HEK293T (cell line): ENCODE results near the gene STEAP2.

Experiments used
- CTCF ChIA-PET: fragments of 350-600 bp; formaldehyde crosslinking; extraction: SDS; loops from one replicate; lab custom pipeline; 2021; ENCODE audit warnings: antibody characterized with exemption, inconsistent platforms; lab: Yijun Ruan, JAX
- POLR2A ChIA-PET: fragments of 350-600 bp; formaldehyde crosslinking; extraction: SDS; loops from one replicate; lab custom pipeline; 2020; ENCODE audit warnings: antibody characterized with exemption, inconsistent platforms; lab: Yijun Ruan, JAX
- DNase-seq: peaks from one replicate; pipeline ENCODE4 v3.0.0; 2012; ENCODE audit warnings: mixed read lengths; ENCODE audit errors: extremely low spot score
- ARNT ChIP-seq: fragments of 450-650 bp; IDR thresholded peaks from 2 replicates; pipeline ENCODE4 v1.6.1; 2017; ENCODE audit warnings: mild to moderate bottlenecking
- BHLHE40 ChIP-seq: fragments of 450-650 bp; IDR thresholded peaks from 2 replicates; pipeline ENCODE4 v1.6.1; 2016; ENCODE audit warnings: mild to moderate bottlenecking, moderate library complexity, borderline replicate concordance
- CTBP1 ChIP-seq: fragments of 450-650 bp; IDR thresholded peaks from 2 replicates; pipeline ENCODE4 v1.6.1; 2016; ENCODE audit warnings: borderline replicate concordance
- ELF4 ChIP-seq: fragments of 450-650 bp; IDR thresholded peaks from 2 replicates; pipeline ENCODE4 v1.6.1; 2017; ENCODE audit warnings: antibody characterized with exemption
- FOXA1 ChIP-seq: fragments of 450-650 bp; IDR thresholded peaks from 2 replicates; pipeline ENCODE4 v1.6.1; 2016; ENCODE audit warnings: mild to moderate bottlenecking
- FOXK2 ChIP-seq: fragments of 450-650 bp; IDR thresholded peaks from 2 replicates; pipeline ENCODE4 v1.6.1; 2016; ENCODE audit warnings: mild to moderate bottlenecking
- FOXM1 ChIP-seq: fragments of 450-650 bp; IDR thresholded peaks from 2 replicates; pipeline ENCODE4 v1.6.1; 2017; ENCODE audit warnings: mild to moderate bottlenecking, borderline replicate concordance
- HDGF ChIP-seq: fragments of 450-650 bp; IDR thresholded peaks from 2 replicates; pipeline ENCODE4 v1.6.1; 2017; ENCODE audit warnings: antibody characterized with exemption, borderline replicate concordance
- L3MBTL2 ChIP-seq: fragments of 450-650 bp; conservative IDR thresholded peaks from 2 replicates; pipeline ENCODE4 v1.6.1; 2016; ENCODE audit warnings: mild to moderate bottlenecking
- LEF1 ChIP-seq: fragments of 450-650 bp; IDR thresholded peaks from 2 replicates; pipeline ENCODE4 v1.6.1; 2017; ENCODE audit warnings: mild to moderate bottlenecking, borderline replicate concordance
- NFRKB ChIP-seq: fragments of 450-650 bp; IDR thresholded peaks from 2 replicates; pipeline ENCODE4 v1.6.1; 2016; ENCODE audit warnings: mild to moderate bottlenecking, moderate library complexity
- SP1 ChIP-seq: fragments of 450-650 bp; IDR thresholded peaks from 2 replicates; pipeline ENCODE4 v1.6.1; 2017
- SUZ12 ChIP-seq: fragments of 450-650 bp; IDR thresholded peaks from 2 replicates; pipeline ENCODE4 v1.6.1; 2016; ENCODE audit warnings: mild to moderate bottlenecking
- TARDBP ChIP-seq: fragments of 450-650 bp; IDR thresholded peaks from 2 replicates; pipeline ENCODE4 v1.6.1; 2016
- ZNF384 ChIP-seq: fragments of 450-650 bp; IDR thresholded peaks from 2 replicates; pipeline ENCODE4 v1.6.1; 2016
- TF ChIP-seq, protein P1 (sequence below): fragments of 450-650 bp; IDR thresholded peaks from 2 replicates; pipeline ENCODE4 v1.6.1; 2016

The STEAP2 gene

DNA sequence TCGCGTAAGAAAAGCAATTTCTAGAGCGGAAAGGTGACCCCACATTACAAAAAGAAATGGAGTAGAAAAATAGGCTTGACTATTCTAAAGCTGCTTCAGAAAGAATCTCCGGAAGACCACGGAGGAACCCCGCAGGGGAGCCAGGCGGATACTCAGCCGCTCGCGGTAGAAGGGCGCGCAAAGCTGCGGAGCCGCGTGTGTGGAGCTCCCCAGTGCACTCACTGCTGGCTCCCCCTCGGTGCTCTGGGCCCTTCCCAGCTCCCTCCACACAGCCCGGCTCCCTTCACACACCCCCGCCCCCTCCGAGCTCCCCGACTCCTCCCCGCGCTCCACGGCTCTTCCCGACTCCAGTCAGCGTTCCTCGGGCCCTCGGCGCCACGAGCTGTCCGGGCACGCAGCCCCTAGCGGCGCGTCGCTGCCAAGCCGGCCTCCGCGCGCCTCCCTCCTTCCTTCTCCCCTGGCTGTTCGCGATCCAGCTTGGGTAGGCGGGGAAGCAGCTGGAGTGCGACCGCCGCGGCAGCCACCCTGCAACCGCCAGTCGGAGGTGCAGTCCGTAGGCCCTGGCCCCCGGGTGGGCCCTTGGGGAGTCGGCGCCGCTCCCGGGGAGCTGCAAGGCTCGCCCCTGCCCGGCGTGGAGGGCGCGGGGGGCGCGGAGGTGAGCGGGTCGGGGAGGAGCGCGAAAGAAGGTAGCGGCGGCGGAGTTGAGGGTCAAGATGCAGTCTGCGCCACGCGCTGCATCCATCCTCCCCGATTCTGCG lies at the start of gene STEAP2:
Gene STEAP2 (plus strand): TSS at position 350 of the 758 bp plus-strand sequence. CDS start 13,343 bp downstream, outside the sequence.
- DNase-seq: peak; percentile 80
- TF ChIP-seq LEF1 (no peak), TARDBP (peak; percentile 98), FOXM1 (no peak), ZNF384 (no peak), HDGF (peak; percentile 55; the same call in 1 of the 2 replicates), SP1 (no peak), SUZ12 (no peak), CTBP1 (no peak), ARNT (no peak), NFRKB (no peak), FOXA1 (no peak), BHLHE40 (no peak), ELF4 (no peak), FOXK2 (no peak), L3MBTL2 (peak; percentile 96)
- TF ChIP-seq, protein P1, sequence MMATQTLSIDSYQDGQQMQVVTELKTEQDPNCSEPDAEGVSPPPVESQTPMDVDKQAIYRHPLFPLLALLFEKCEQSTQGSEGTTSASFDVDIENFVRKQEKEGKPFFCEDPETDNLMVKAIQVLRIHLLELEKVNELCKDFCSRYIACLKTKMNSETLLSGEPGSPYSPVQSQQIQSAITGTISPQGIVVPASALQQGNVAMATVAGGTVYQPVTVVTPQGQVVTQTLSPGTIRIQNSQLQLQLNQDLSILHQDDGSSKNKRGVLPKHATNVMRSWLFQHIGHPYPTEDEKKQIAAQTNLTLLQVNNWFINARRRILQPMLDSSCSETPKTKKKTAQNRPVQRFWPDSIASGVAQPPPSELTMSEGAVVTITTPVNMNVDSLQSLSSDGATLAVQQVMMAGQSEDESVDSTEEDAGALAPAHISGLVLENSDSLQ: no peak
- ChIA-PET CTCF (interaction anchor here (0.9 to 1.8 kb wide), 3 partner anchors 12 to 58 kb away, joined by 3 to 6 read pairs (median 5); partner anchors contain the start of gene STEAP1), POLR2A (interaction anchor here (0.6 to 2.9 kb wide), 13 partner anchors 9 to 179 kb away, joined by 3 to 18 read pairs (median 3); partner anchors contain the start of gene STEAP1)

DNA sequence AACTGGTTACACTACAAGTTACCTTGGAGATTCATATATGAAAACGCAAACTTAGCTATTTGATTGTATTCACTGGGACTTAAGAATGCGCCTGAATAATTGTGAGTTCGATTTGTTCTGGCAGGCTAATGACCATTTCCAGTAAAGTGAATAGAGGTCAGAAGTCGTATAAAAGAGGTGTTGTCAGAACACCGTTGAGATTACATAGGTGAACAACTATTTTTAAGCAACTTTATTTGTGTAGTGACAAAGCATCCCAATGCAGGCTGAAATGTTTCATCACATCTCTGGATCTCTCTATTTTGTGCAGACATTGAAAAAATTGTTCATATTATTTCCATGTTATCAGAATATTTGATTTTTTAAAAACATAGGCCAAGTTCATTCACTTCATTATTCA lies 48.0 kb upstream of the STEAP2 start:
- DNase-seq: no peak
- POLR2A ChIA-PET: no interaction called here
- CTCF ChIA-PET: no interaction called here
- no peak for TF ChIP-seq ZNF384
- TF ChIP-seq FOXM1: no peak
- TF ChIP-seq LEF1: no peak
- no peak for TF ChIP-seq L3MBTL2
- no peak for TF ChIP-seq ARNT
- no peak for TF ChIP-seq SUZ12
- TF ChIP-seq NFRKB: no peak
- TF ChIP-seq CTBP1: no peak
- no peak for TF ChIP-seq BHLHE40
- no peak for TF ChIP-seq SP1
- TF ChIP-seq FOXK2: no peak

DNA sequence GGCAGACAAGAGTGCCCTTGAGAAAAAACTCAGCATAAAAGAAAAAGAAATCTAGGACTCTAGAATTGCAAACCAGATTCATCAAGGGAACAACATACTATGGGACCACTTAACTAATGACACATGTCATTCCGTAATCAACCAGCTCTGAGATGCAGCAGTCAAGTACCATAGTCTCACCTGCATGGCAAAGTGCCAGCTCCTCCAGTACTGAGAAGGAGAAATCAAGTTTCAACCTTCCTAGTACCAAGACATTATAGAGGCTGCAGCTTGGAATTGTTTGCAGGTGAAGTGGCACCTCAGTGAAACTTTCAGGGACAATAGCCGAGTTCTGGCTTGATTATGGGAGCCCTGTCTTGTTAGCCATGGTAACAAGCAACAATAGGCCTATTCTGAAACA lies 45.8 kb upstream of the STEAP2 start:
- no peak for DNase-seq

DNA sequence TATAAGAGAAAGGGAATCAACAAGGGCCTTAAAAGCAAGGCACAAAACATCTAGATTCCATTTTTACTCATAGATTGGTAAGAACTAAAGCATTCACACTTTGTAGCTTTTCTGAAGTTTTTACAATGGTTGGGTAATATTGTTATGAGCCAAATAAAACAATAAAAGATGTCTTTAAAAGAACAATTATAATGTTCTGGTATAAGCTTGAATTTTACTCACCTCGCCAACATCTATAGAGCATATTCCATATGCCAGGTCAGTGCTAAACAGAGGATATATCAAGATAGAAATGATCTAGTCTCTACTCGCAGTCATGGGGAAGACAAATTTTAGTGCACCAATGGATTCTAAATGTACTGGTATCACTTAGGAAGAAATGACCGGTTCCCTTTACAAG lies 45.4 kb upstream of the STEAP2 start:
- ChIA-PET CTCF (no interaction called here), POLR2A (no interaction called here)
- no peak for DNase-seq
- TF ChIP-seq BHLHE40 (no peak), NFRKB (no peak), SP1 (no peak), FOXK2 (no peak), L3MBTL2 (no peak), CTBP1 (no peak), FOXA1 (no peak), ZNF384 (no peak), HDGF (no peak)
- TF ChIP-seq, protein P1: no peak

More for the DNA sequence above, 45.8 kb upstream of the STEAP2 start:
- POLR2A ChIA-PET: no interaction called here
- no peak for TF ChIP-seq SUZ12
- CTCF ChIA-PET: no interaction called here

DNA sequence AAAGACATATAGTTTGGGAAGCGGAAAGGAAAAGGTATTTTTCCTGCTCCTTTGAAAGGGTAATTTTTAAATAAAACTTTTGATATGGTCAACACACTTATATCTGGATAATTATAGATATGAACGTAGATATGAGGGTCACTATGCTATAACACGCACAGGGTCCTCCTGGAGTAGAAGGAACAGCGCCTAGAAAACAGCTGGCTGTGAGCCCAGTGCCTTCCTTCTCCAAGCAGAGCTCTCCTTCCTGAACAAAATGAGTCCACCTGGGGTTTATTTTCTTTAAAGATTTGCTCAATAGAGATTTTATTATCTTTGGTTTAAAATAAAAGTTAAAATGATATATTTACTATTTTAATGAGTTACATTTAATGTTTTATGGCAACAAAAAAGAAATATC lies 44.2 kb upstream of the STEAP2 start:
- ChIA-PET POLR2A (no interaction called here), CTCF (no interaction called here)
- no peak for DNase-seq
- no peak for TF ChIP-seq FOXK2
- TF ChIP-seq FOXA1: no peak
- no peak for TF ChIP-seq BHLHE40
- TF ChIP-seq, protein P1: no peak
- TF ChIP-seq ARNT: no peak
- TF ChIP-seq L3MBTL2: no peak
- no peak for TF ChIP-seq FOXM1
- TF ChIP-seq SP1: no peak
- no peak for TF ChIP-seq TARDBP

DNA sequence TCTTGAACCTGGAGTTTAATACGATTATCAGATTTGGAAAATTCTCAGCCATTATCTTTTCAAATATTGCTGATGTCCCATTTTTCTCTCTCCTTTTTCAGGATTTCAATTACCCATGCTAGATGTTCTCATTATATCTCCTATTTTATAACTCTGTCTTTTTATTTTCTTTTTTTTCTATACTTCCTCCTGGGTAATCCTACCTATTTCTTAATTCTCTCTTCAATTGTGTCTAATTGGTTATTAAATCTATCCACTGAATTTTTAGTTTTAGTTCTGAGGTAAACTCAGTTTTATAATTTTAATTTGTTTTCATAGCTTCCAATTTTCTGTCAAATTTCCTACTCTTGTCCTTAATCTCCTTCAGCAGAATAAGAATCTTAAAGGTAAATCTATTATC lies 41.6 kb upstream of the STEAP2 start:
- ChIA-PET CTCF (no interaction called here), POLR2A (no interaction called here)
- TF ChIP-seq HDGF: no peak
- TF ChIP-seq NFRKB: no peak
- TF ChIP-seq SP1: no peak
- no peak for TF ChIP-seq FOXK2
- DNase-seq: no peak

DNA sequence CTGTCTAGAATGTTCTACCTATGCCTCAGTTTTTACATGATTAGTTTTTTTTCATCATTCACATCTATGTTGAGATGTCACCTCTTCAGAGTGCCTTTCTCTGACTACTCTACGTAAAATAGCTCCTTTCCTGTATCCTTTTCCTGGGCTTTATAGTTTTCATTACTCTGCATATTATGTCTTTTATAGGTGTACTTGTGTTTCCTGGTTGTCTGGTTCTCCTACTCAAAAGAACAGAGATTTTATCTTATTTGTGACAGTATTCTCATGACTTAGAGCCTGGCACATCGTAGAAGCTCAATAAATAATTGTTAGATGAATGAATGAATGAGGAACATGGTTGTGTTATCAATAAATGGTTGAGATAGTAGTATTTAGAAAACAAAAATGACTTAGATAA lies 39.4 kb upstream of the STEAP2 start:
- ChIA-PET CTCF (interaction anchor here (0.9 kb wide), 1 partner anchor 18 kb away, joined by 3 read pairs; the partner anchor contains the start of gene STEAP1), POLR2A (no interaction called here)
- no peak for TF ChIP-seq FOXM1
- no peak for TF ChIP-seq ARNT
- no peak for TF ChIP-seq TARDBP
- TF ChIP-seq BHLHE40: no peak
- no peak for TF ChIP-seq LEF1
- TF ChIP-seq, protein P1: no peak
- TF ChIP-seq L3MBTL2: no peak
- no peak for TF ChIP-seq NFRKB
- no peak for TF ChIP-seq ZNF384
- TF ChIP-seq HDGF: no peak
- TF ChIP-seq SUZ12: no peak
- no peak for TF ChIP-seq FOXA1
- TF ChIP-seq CTBP1: no peak
- no peak for TF ChIP-seq ELF4
- no peak for DNase-seq
